Measurements from ENCODE around the gene MAP1LC3B. TPM values are rescaled to one million over a fixed set of nuclear protein-coding genes. Genes with fewer than 3 reads are reported as not detected.

MAP1LC3B gene
- polyA plus RNA-seq, 2 of the 4 experiments (the other 2 are of a cell fraction) = 52.3 to 94.1 TPM

DNA sequence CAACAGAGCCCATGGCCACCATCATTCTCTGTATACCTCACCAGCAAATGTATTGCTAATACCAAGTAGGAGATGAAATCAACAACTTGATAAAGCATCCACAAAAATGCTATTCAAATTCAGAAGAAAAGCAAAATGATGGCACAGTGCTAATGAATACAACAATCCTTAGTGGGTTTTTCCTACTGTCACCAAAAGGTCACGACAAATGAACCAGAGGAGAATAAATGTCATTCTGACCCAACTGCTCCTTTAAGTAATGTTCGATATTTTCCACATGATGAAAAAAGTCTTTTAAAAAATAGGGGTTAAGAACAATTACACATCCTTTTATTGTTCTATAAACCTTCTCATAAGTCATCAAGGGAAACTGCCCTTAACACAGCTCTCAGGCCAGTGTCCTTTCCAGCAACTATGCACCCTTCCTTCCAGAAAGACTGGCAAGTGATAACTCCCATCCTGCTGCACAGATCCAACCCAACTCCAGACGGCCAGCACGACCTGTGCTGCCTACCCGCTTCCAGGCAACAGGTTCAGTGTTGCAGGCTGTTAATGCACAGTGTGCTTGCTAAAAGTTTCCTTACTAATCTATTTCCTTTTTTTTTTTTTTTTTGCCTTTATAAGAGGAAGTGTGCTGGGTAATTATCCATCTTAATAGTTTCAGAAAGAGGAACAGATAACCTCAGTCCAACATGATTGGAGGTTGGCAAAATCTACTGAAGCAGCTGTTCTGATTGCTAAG, 23.9 kb upstream of the MAP1LC3B start:
- WGBS (ENCODE audit: missing lambda C conversion rate) = 92% methylated on average over 5 of the region's 5 CpGs
- Histone ChIP-seq H3K4me2 (no peak overlapping the region), H3K9me3 (no peaks in the 10 kb centered on the region), H3K4me1 (no peaks in the 10 kb centered on the region), H3K4me3 (no peak overlapping the region), H3K27ac (no peak overlapping the region)
- TF ChIP-seq SMC3 (IDR thresholded peaks at IDR 0.05) (no peak), SREBF2 (IDR thresholded peaks at IDR 0.05) (no peak), FOXS1 (CRISPR knock-in tag; IDR thresholded peaks at IDR 0.05) (no peak), PHF8 (IDR thresholded peaks at IDR 0.05; ENCODE audit: borderline replicate concordance, low read depth) (no peak), NPAS2 (CRISPR knock-in tag; IDR thresholded peaks at IDR 0.05; ENCODE audit: borderline replicate concordance) (no peak), NR3C1 (IDR thresholded peaks at IDR 0.05) (no peak), USF2 (IDR thresholded peaks at IDR 0.05) (no peak), HOXB13 (CRISPR knock-in tag; IDR thresholded peaks at IDR 0.05; ENCODE audit: low read depth) (no peak), NFE2L2 (conservative IDR thresholded peaks at IDR 0.05; ENCODE audit: low read length) (no peak), MAZ (IDR thresholded peaks at IDR 0.05; ENCODE audit: borderline replicate concordance, low read depth, low read length) (no peak), EHMT2 (IDR thresholded peaks at IDR 0.05; ENCODE audit: low read depth) (no peak), EHF (CRISPR knock-in tag; IDR thresholded peaks at IDR 0.05) (no peak), RCOR1 (IDR thresholded peaks at IDR 0.05; ENCODE audit: low read depth, low read length) (no peak), RFX5 (IDR thresholded peaks at IDR 0.05) (no peak), MYC (IDR thresholded peaks at IDR 0.05; ENCODE audit: borderline replicate concordance, low read length) (no peak)
- TF ChIP-seq, protein P1, sequence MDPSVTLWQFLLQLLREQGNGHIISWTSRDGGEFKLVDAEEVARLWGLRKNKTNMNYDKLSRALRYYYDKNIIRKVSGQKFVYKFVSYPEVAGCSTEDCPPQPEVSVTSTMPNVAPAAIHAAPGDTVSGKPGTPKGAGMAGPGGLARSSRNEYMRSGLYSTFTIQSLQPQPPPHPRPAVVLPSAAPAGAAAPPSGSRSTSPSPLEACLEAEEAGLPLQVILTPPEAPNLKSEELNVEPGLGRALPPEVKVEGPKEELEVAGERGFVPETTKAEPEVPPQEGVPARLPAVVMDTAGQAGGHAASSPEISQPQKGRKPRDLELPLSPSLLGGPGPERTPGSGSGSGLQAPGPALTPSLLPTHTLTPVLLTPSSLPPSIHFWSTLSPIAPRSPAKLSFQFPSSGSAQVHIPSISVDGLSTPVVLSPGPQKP (IDR thresholded peaks at IDR 0.05; ENCODE audit: low read depth, low read length) = no peak
- POLR2A ChIA-PET = no interaction called here
- DNase-seq (ENCODE audit: low read depth in 1 of 2, low spot score in 1 of 2) = no peak
- FAIRE-seq = no peak
- CTCF ChIA-PET = no interaction called here
- ATAC-seq = no peak

DNA sequence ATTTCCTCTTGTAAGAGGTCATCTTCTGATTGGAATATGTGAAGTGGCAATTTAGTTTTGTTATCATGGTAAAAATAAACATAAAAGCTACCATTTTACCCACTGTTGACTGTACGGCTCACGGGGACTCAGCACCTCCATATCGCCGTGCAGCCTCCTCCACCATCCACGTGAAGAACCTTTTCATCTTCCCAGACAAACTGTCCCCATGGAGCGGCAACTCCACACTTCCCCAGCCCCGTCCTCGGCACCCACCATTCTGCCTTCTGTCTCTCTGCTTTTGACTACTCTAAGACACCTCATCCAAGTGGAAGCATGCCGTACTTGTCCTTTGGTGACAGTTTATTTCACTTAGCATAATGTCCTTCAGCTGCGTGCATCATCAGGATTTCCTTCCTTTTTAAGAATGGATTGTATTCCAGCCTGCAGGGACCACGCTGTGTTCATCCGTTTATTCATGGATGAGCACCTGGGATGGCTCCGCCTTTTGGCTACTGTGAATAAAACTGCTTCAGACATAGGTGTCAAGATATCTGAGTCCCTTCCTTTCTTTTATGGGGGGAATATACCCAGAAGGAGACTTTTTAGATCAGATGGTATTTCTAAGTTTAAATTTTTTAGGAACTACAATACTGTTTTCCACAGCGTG, 22.9 kb upstream of the MAP1LC3B start:
- no peak for FAIRE-seq
- POLR2A ChIA-PET = no interaction called here
- no peak for TF ChIP-seq REST (IDR thresholded peaks at IDR 0.05)
- TF ChIP-seq MYC (IDR thresholded peaks at IDR 0.05; ENCODE audit: borderline replicate concordance, low read length) = no peak
- no peak for TF ChIP-seq CBX2 (IDR thresholded peaks at IDR 0.05; ENCODE audit: borderline replicate concordance, low read depth)
- TF ChIP-seq, protein P2, sequence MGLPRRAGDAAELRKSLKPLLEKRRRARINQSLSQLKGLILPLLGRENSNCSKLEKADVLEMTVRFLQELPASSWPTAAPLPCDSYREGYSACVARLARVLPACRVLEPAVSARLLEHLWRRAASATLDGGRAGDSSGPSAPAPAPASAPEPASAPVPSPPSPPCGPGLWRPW (IDR thresholded peaks at IDR 0.05) = no peak
- no peak for TF ChIP-seq JUNB (IDR thresholded peaks at IDR 0.05)
- no peak for TF ChIP-seq ZNF302 (CRISPR knock-in tag; IDR thresholded peaks at IDR 0.05)
- TF ChIP-seq CHD2 (IDR thresholded peaks at IDR 0.05; ENCODE audit: low read length, partially characterized antibody) = no peak
- no peak for TF ChIP-seq RARB (CRISPR knock-in tag; IDR thresholded peaks at IDR 0.05)
- TF ChIP-seq, protein P3, sequence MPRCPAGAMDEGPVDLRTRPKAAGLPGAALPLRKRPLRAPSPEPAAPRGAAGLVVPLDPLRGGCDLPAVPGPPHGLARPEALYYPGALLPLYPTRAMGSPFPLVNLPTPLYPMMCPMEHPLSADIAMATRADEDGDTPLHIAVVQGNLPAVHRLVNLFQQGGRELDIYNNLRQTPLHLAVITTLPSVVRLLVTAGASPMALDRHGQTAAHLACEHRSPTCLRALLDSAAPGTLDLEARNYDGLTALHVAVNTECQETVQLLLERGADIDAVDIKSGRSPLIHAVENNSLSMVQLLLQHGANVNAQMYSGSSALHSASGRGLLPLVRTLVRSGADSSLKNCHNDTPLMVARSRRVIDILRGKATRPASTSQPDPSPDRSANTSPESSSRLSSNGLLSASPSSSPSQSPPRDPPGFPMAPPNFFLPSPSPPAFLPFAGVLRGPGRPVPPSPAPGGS (IDR thresholded peaks at IDR 0.05) = no peak
- no peak for TF ChIP-seq RCOR1 (IDR thresholded peaks at IDR 0.05; ENCODE audit: low read depth, low read length)
- TF ChIP-seq ATOH8 (CRISPR knock-in tag; IDR thresholded peaks at IDR 0.05; ENCODE audit: low read depth) = no peak
- no peak for TF ChIP-seq KDM5A (IDR thresholded peaks at IDR 0.05)
- no peak for TF ChIP-seq SREBF2 (IDR thresholded peaks at IDR 0.05)
- TF ChIP-seq CHD4 (IDR thresholded peaks at IDR 0.05; ENCODE audit: borderline replicate concordance) = no peak

More for the DNA sequence above, 22.9 kb upstream of the MAP1LC3B start:
- 96% methylated on average over 14 of the region's 14 CpGs for WGBS (ENCODE audit: missing lambda C conversion rate)
- CTCF ChIA-PET = no interaction called here
- no peak overlapping the region for H3K27ac ChIP-seq
- no peaks in the 10 kb centered on the region for H3K9me3 ChIP-seq
- no peak overlapping the region for H3K4me2 ChIP-seq
- no peak overlapping the region for H3K4me3 ChIP-seq
- H3K4me1 ChIP-seq = no peaks in the 10 kb centered on the region
- ATAC-seq (no peak), DNase-seq (ENCODE audit: low read depth in 1 of 2, low spot score in 1 of 2) (no peak)

All from A549 (cell line).